ACC112 (cell line): ENCODE data around the gene RPL14.

Experiments used
- H2AFZ ChIP-seq: fragments of 200-600 bp; sonication (generic); one replicate; pipeline ENCODE4 v1.6.0; 2017; ENCODE audit warnings: antibody characterized with exemption, low read length; ENCODE audit not compliant: unreplicated experiment
- H3K27ac ChIP-seq: fragments of 200-600 bp; sonication (generic); 2 replicates; pipeline ENCODE4 v1.5.1; 2014; ENCODE audit warnings: low read depth, mild to moderate bottlenecking, antibody characterized with exemption, low read length, moderate library complexity
- H3K27me3 ChIP-seq: fragments of 200-600 bp; sonication (generic); 2 replicates; pipeline ENCODE4 v1.6.1; 2014; ENCODE audit warnings: mild to moderate bottlenecking, antibody characterized with exemption, low read length, moderate library complexity, mixed read lengths; ENCODE audit not compliant: insufficient read depth
- H3K36me3 ChIP-seq: fragments of 200-600 bp; sonication (generic); 2 replicates; pipeline ENCODE4 v1.6.1; 2016; ENCODE audit warnings: mild to moderate bottlenecking, antibody characterized with exemption, low read length, moderate library complexity, mixed read lengths; ENCODE audit not compliant: insufficient read depth
- H3K4me1 ChIP-seq: fragments of 200-600 bp; sonication (generic); one replicate; pipeline ENCODE4 v1.6.1; 2016; ENCODE audit warnings: low read length, mixed read lengths; ENCODE audit not compliant: insufficient read depth, unreplicated experiment, control insufficient read depth
- H3K4me3 ChIP-seq: fragments of 200-600 bp; sonication (generic); 2 replicates; pipeline ENCODE4 v1.5.1; 2014; ENCODE audit warnings: mild to moderate bottlenecking, low read depth, low read length
- H3K79me2 ChIP-seq: fragments of 200-600 bp; sonication (generic); one replicate; pipeline ENCODE4 v1.6.0; 2016; ENCODE audit warnings: low read length; ENCODE audit not compliant: control insufficient read depth, unreplicated experiment, insufficient read depth

RPL14 gene

DNA sequence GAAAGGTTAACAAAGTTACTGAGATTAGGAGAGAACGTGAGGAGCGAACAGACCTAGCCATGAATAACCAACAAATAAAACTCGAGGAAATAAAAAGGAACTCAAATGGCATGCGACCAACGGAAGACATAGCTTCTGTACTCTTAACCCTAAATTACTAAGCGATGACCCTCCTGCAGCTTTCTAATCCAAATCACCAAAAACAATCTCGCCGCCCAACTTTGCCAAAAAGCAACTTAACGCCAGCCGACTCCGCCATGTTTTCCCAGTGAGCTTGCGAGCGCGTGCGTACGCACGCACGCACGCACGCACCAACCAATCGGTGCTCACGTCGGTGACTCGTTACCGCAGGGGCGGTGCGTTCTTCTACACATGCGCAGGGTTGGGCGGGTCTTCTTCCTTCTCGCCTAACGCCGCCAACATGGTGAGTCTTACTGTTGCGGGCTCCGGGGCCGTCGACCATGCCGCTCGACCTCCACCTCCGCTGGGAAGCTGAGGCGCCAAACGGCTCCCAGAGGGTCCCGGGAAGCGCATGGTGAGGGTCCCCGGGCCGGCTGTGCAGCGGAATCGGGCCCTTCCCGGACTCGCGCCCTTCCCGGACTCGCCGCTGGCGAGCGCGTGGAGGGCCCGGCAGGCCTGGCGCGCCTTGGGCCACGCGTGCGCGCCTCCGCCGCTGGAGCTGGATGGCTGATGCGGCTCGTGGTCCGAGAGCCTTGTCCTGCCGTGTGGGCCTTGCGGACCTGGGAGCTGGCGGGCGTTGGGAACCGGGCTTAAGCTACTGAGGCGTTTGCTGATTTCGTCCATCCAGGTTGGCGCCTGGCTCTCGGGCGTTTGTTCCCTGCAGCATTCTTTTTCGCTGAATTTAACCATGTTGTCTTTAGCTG lies at the start of gene RPL14:
Gene RPL14, plus strand, starts transcription at position 400 of the 884 bp plus-strand sequence. Its CDS starts 133 bp downstream, at position 533.
- Histone ChIP-seq H3K36me3 (peaks cover 31% of the 10 kb centered on the region), H3K4me1 (peaks cover 23% of the 10 kb centered on the region), H3K27me3 (no peaks in the 10 kb centered on the region), H2AFZ (peak within 1 kb of the TSS; percentile 99), H3K4me3 (peak within 1 kb of the TSS; percentile 94), H3K27ac (peak within 1 kb of the TSS; percentile 78), H3K79me2 (peaks cover 34% of the 10 kb centered on the region)

DNA sequence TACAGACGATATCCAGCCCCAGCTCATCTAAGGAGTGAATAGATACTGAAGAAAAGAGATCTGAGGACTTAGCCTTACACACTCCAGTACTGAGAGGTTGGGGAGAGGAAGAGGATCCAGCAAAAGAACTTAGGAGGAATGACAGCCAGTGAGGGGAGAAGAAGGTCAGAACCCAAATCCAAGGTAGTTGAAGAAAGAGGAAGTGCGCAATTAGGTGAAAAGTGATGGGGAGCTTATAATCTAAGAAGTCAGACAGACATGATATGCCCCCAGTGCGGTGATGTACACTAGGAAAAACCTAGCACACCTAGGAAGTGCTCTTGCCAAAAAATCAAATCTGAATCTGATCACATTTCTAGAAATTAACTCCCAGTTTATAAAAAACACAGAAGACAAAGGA lies 49.5 kb upstream of the RPL14 start:
- H3K4me3 ChIP-seq, result no peak overlapping the region
- no peaks in the 10 kb centered on the region for H3K4me1 ChIP-seq
- H3K79me2 ChIP-seq, result no peaks in the 10 kb centered on the region
- H3K27me3 ChIP-seq, result peaks cover 4% of the 10 kb centered on the region
- no peaks in the 10 kb centered on the region for H3K36me3 ChIP-seq
- H2AFZ ChIP-seq, result no peak overlapping the region
- no peak overlapping the region for H3K27ac ChIP-seq

DNA sequence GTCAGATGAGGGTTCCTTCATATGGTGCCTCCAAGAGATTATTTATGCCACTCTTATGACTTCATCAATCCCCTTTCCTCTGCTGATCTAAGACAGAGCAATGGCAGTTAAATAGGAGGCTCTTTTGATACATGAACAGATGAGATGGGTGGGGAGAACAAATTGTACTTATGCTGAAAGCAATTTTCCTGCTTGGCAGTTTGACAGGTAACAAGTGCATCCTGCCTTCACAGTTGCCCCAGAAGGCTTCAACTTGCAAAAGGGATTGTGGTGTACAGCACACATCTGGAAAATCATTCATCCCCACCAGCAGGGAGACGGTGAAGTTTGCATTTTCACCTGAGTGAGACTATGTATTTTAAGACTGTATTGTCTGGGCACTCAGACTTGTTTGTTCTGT lies 42.9 kb upstream of the RPL14 start:
- no peak overlapping the region for H2AFZ ChIP-seq
- no peaks in the 10 kb centered on the region for H3K36me3 ChIP-seq
- H3K4me3 ChIP-seq, result no peak overlapping the region
- no peaks in the 10 kb centered on the region for H3K4me1 ChIP-seq
- no peaks in the 10 kb centered on the region for H3K79me2 ChIP-seq
- H3K27me3 ChIP-seq, result peaks cover 12% of the 10 kb centered on the region; the same call in 1 of the 2 replicates
- no peak overlapping the region for H3K27ac ChIP-seq

GRCh38 chr3:40417845-40418543 lies 39.1 kb upstream of the RPL14 start:
- Histone ChIP-seq H3K27me3 (peaks cover 8% of the 10 kb centered on the region; the same call in 1 of the 2 replicates), H3K36me3 (no peaks in the 10 kb centered on the region), H2AFZ (no peak overlapping the region), H3K4me1 (no peaks in the 10 kb centered on the region), H3K27ac (no peak overlapping the region), H3K79me2 (no peaks in the 10 kb centered on the region), H3K4me3 (no peak overlapping the region)

DNA sequence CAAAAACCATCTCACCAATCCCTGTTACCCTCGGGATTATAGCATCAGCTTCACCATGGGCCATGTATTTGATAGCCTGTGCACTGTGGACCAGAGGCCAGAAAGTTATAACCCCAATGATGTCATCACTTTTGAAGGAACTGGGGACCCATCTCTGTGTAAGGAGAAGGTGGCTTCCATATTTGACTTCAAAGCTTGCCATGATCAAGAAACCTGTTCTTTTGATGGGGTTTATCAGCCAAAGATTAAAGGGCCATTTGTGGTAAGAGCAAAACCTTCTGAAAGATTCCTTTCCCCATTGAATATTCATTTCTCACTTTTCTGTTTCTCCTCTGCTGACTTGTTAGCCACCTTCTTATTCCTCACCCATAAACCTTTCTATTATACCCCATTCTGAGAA lies 34.3 kb upstream of the RPL14 start:
- Histone ChIP-seq H3K27ac (no peak overlapping the region), H3K79me2 (no peaks in the 10 kb centered on the region), H3K36me3 (no peaks in the 10 kb centered on the region), H3K27me3 (no peaks in the 10 kb centered on the region), H3K4me1 (no peaks in the 10 kb centered on the region), H3K4me3 (no peak overlapping the region), H2AFZ (no peak overlapping the region)

DNA sequence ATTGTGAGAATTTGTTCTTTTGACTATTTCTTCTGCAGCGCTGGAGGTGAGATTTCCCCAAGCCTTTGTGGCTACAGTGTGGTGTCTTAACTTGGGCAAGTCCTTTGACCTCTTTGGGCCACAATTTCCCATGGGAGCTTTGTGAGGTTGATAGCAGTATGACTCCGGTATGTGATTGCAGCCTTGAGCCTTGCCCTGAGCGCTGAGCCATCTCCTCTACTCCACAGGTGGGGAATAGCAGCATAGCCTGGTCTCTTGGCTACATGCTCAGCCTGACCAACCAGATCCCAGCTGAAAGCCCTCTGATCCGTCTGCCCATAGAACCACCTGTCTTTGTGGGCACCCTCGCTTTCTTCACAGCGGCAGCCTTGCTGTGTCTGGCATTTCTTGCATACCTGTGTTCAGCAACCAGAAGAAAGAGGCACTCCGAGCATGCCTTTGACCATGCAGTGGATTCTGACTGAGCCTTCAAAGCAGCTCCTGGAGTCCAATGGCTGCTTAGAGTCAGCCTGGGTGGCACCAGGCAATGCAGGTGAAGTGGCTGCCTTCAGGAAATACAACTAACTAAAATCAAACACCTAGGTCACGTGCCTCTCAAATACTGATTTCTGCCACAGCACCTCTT lies 30.0 kb upstream of the RPL14 start:
- Histone ChIP-seq H3K36me3 (no peaks in the 10 kb centered on the region), H3K79me2 (no peaks in the 10 kb centered on the region), H3K27me3 (no peaks in the 10 kb centered on the region), H2AFZ (no peak overlapping the region), H3K4me1 (no peaks in the 10 kb centered on the region), H3K27ac (no peak overlapping the region), H3K4me3 (no peak overlapping the region)

GRCh38 chr3:40432793-40433192 lies 24.3 kb upstream of the RPL14 start:
- no peaks in the 10 kb centered on the region for H3K27me3 ChIP-seq
- no peaks in the 10 kb centered on the region for H3K36me3 ChIP-seq
- no peak overlapping the region for H2AFZ ChIP-seq
- H3K4me3 ChIP-seq, result no peak overlapping the region
- H3K79me2 ChIP-seq, result no peaks in the 10 kb centered on the region
- no peaks in the 10 kb centered on the region for H3K4me1 ChIP-seq
- no peak overlapping the region for H3K27ac ChIP-seq

- H3K27ac ChIP-seq, result no peak overlapping the region
- no peaks in the 10 kb centered on the region for H3K4me1 ChIP-seq
- no peaks in the 10 kb centered on the region for H3K36me3 ChIP-seq
- no peak overlapping the region for H3K4me3 ChIP-seq
- no peaks in the 10 kb centered on the region for H3K79me2 ChIP-seq
- H2AFZ ChIP-seq, result no peak overlapping the region
- H3K27me3 ChIP-seq, result no peaks in the 10 kb centered on the region
These were observed 19.2 kb upstream of the RPL14 start for GRCh38 chr3:40437889-40438288.

DNA sequence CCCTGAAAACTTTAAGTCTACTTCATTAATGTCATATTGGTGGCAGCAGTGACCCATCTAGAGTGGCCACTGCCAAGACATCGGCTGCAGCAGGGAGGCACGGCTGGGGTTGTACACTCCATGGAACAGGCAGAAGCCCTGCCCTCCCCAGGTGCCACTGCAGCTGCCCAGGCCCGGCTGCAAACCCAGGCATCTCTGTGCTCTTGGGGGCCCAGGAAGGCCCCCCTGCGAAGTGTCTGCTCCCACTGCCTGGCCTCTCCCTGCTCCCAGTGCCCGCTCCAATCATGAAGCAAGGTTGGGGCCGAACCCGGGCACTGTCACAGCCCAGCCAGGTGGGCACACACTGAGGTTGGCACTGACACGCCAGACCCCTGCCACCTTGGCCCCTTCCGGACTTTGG lies 12.1 kb upstream of the RPL14 start:
- Histone ChIP-seq H3K4me3 (no peak overlapping the region), H2AFZ (no peak overlapping the region), H3K4me1 (no peaks in the 10 kb centered on the region), H3K27me3 (no peaks in the 10 kb centered on the region), H3K27ac (no peak overlapping the region), H3K36me3 (no peaks in the 10 kb centered on the region), H3K79me2 (no peaks in the 10 kb centered on the region)

DNA sequence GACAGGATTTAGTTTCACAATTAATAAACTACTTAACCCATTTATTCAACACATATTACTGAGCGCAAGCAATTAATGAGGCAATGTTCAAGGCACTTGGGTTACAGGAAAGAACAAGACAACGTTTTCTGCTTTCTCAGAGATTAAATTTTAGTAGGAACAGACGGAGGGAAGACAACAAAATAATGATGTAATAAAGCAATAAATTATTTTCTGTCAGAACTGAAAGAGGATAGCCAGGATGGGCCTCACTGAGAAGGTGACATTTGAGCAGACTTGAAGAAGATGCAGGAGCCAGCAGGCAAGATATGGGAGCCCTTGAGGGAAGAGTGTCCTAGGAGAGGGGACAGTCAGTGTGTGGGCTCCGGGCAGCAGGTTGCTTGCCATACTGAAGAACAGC lies 11.3 kb upstream of the RPL14 start:
- Histone ChIP-seq H3K27me3 (no peaks in the 10 kb centered on the region), H3K4me3 (no peak overlapping the region), H3K4me1 (no peaks in the 10 kb centered on the region), H3K27ac (no peak overlapping the region), H3K79me2 (no peaks in the 10 kb centered on the region), H3K36me3 (no peaks in the 10 kb centered on the region), H2AFZ (no peak overlapping the region)
